ACC112 (cell line): ENCODE results near the gene USP24.

Source experiments
- H2AFZ ChIP-seq: fragments of 200-600 bp; sonication (generic); one replicate; pipeline ENCODE4 v1.6.0; 2017; ENCODE audit warnings: antibody characterized with exemption, low read length; ENCODE audit not compliant: unreplicated experiment
- H3K27ac ChIP-seq: fragments of 200-600 bp; sonication (generic); 2 replicates; pipeline ENCODE4 v1.5.1; 2014; ENCODE audit warnings: low read depth, mild to moderate bottlenecking, antibody characterized with exemption, low read length, moderate library complexity
- H3K27me3 ChIP-seq: fragments of 200-600 bp; sonication (generic); 2 replicates; pipeline ENCODE4 v1.6.1; 2014; ENCODE audit warnings: mild to moderate bottlenecking, antibody characterized with exemption, low read length, moderate library complexity, mixed read lengths; ENCODE audit not compliant: insufficient read depth
- H3K36me3 ChIP-seq: fragments of 200-600 bp; sonication (generic); 2 replicates; pipeline ENCODE4 v1.6.1; 2016; ENCODE audit warnings: mild to moderate bottlenecking, antibody characterized with exemption, low read length, moderate library complexity, mixed read lengths; ENCODE audit not compliant: insufficient read depth
- H3K4me1 ChIP-seq: fragments of 200-600 bp; sonication (generic); one replicate; pipeline ENCODE4 v1.6.1; 2016; ENCODE audit warnings: low read length, mixed read lengths; ENCODE audit not compliant: insufficient read depth, unreplicated experiment, control insufficient read depth
- H3K4me3 ChIP-seq: fragments of 200-600 bp; sonication (generic); 2 replicates; pipeline ENCODE4 v1.5.1; 2014; ENCODE audit warnings: mild to moderate bottlenecking, low read depth, low read length
- H3K79me2 ChIP-seq: fragments of 200-600 bp; sonication (generic); one replicate; pipeline ENCODE4 v1.6.0; 2016; ENCODE audit warnings: low read length; ENCODE audit not compliant: control insufficient read depth, unreplicated experiment, insufficient read depth

Gene USP24

GRCh38 chr1:55156093-55156492 is 59.1 kb downstream of the USP24 start:
- H2AFZ ChIP-seq, result no peak overlapping the region
- H3K4me1 ChIP-seq, result no peaks in the 10 kb centered on the region
- H3K27me3 ChIP-seq, result no peaks in the 10 kb centered on the region
- H3K36me3 ChIP-seq, result peaks cover 30% of the 10 kb centered on the region
- no peak overlapping the region for H3K4me3 ChIP-seq
- H3K79me2 ChIP-seq, result no peaks in the 10 kb centered on the region
- no peak overlapping the region for H3K27ac ChIP-seq

- no peaks in the 10 kb centered on the region for H3K79me2 ChIP-seq
- peaks cover 30% of the 10 kb centered on the region for H3K36me3 ChIP-seq
- no peaks in the 10 kb centered on the region for H3K4me1 ChIP-seq
- no peaks in the 10 kb centered on the region for H3K27me3 ChIP-seq
- no peak overlapping the region for H3K4me3 ChIP-seq
- H2AFZ ChIP-seq, result no peak overlapping the region
- H3K27ac ChIP-seq, result no peak overlapping the region
Measured at GRCh38 chr1:55155522-55155921, 59.6 kb downstream of the USP24 start.

- no peaks in the 10 kb centered on the region for H3K27me3 ChIP-seq
- no peak overlapping the region for H3K27ac ChIP-seq
- no peaks in the 10 kb centered on the region for H3K79me2 ChIP-seq
- no peaks in the 10 kb centered on the region for H3K4me1 ChIP-seq
- no peak overlapping the region for H3K4me3 ChIP-seq
- peaks cover 34% of the 10 kb centered on the region for H3K36me3 ChIP-seq
- H2AFZ ChIP-seq, result no peak overlapping the region
Measured at GRCh38 chr1:55154616-55155015, 60.5 kb downstream of the USP24 start.

- no peaks in the 10 kb centered on the region for H3K79me2 ChIP-seq
- H3K27ac ChIP-seq, result no peak overlapping the region
- H3K36me3 ChIP-seq, result peaks cover 30% of the 10 kb centered on the region
- H2AFZ ChIP-seq, result no peak overlapping the region
- H3K27me3 ChIP-seq, result no peaks in the 10 kb centered on the region
- no peaks in the 10 kb centered on the region for H3K4me1 ChIP-seq
- no peak overlapping the region for H3K4me3 ChIP-seq
Measured at GRCh38 chr1:55153031-55153430, 62.1 kb downstream of the USP24 start.

- H3K36me3 ChIP-seq, result peaks cover 24% of the 10 kb centered on the region
Measured at GRCh38 chr1:55150880-55151588, 64.1 kb downstream of the USP24 start.

GRCh38 chr1:55148676-55149075 is 66.5 kb downstream of the USP24 start:
- no peaks in the 10 kb centered on the region for H3K27me3 ChIP-seq
- no peak overlapping the region for H3K27ac ChIP-seq
- H3K4me3 ChIP-seq, result no peak overlapping the region
- H2AFZ ChIP-seq, result no peak overlapping the region
- no peaks in the 10 kb centered on the region for H3K79me2 ChIP-seq
- no peaks in the 10 kb centered on the region for H3K4me1 ChIP-seq
- peaks cover 22% of the 10 kb centered on the region for H3K36me3 ChIP-seq

More at GRCh38 chr1:55150880-55151588, 64.1 kb downstream of the USP24 start:
- H3K4me3 ChIP-seq, result no peak overlapping the region
- H3K27me3 ChIP-seq, result no peaks in the 10 kb centered on the region
- no peak overlapping the region for H2AFZ ChIP-seq
- no peaks in the 10 kb centered on the region for H3K79me2 ChIP-seq
- no peak overlapping the region for H3K27ac ChIP-seq
- no peaks in the 10 kb centered on the region for H3K4me1 ChIP-seq

- H3K4me1 ChIP-seq, result no peaks in the 10 kb centered on the region
- H2AFZ ChIP-seq, result no peak overlapping the region
- no peaks in the 10 kb centered on the region for H3K27me3 ChIP-seq
- H3K27ac ChIP-seq, result no peak overlapping the region
- H3K4me3 ChIP-seq, result no peak overlapping the region
- H3K79me2 ChIP-seq, result no peaks in the 10 kb centered on the region
- peaks cover 21% of the 10 kb centered on the region for H3K36me3 ChIP-seq
Measured at GRCh38 chr1:55147524-55147923, 67.6 kb downstream of the USP24 start.

GRCh38 chr1:55146781-55147180 is 68.4 kb downstream of the USP24 start:
- H3K4me1 ChIP-seq, result no peaks in the 10 kb centered on the region
- no peaks in the 10 kb centered on the region for H3K79me2 ChIP-seq
- no peak overlapping the region for H3K27ac ChIP-seq
- no peaks in the 10 kb centered on the region for H3K27me3 ChIP-seq
- no peak overlapping the region for H3K4me3 ChIP-seq
- H3K36me3 ChIP-seq, result peaks cover 21% of the 10 kb centered on the region
- no peak overlapping the region for H2AFZ ChIP-seq

- H3K36me3 ChIP-seq, result peaks cover 30% of the 10 kb centered on the region
Measured at GRCh38 chr1:55144886-55145285, 70.3 kb downstream of the USP24 start.

GRCh38 chr1:55143684-55144083 is 71.5 kb downstream of the USP24 start:
- H3K36me3 ChIP-seq, result peaks cover 30% of the 10 kb centered on the region
- H3K4me1 ChIP-seq, result peaks cover 6% of the 10 kb centered on the region
- H2AFZ ChIP-seq, result no peak overlapping the region
- no peak overlapping the region for H3K4me3 ChIP-seq
- H3K79me2 ChIP-seq, result no peaks in the 10 kb centered on the region
- no peaks in the 10 kb centered on the region for H3K27me3 ChIP-seq
- H3K27ac ChIP-seq, result no peak overlapping the region

More at GRCh38 chr1:55144886-55145285, 70.3 kb downstream of the USP24 start:
- H3K79me2 ChIP-seq, result no peaks in the 10 kb centered on the region
- H3K4me1 ChIP-seq, result peaks cover 6% of the 10 kb centered on the region
- H3K4me3 ChIP-seq, result no peak overlapping the region
- no peak overlapping the region for H3K27ac ChIP-seq
- H2AFZ ChIP-seq, result no peak overlapping the region
- no peaks in the 10 kb centered on the region for H3K27me3 ChIP-seq

- no peaks in the 10 kb centered on the region for H3K27me3 ChIP-seq
- H2AFZ ChIP-seq, result no peak overlapping the region
- 0 out of 2 replicates have a peak overlapping the region, but pooled peaks have one; percentile 6 for H3K27ac ChIP-seq
- no peaks in the 10 kb centered on the region for H3K79me2 ChIP-seq
- H3K36me3 ChIP-seq, result peaks cover 34% of the 10 kb centered on the region
- no peak overlapping the region for H3K4me3 ChIP-seq
- H3K4me1 ChIP-seq, result peaks cover 6% of the 10 kb centered on the region
Measured at GRCh38 chr1:55141295-55141893, 73.8 kb downstream of the USP24 start.
